Skeletal muscle cell (primary cell): ENCODE data around the gene STRBP.
"Not testable (repeated sequence)": the region's sequence is repeated elsewhere in the genome, so short reads cannot be mapped to it uniquely, and the experiment has no call there.

Experiments
- DNase-seq: peaks from one replicate; pipeline ENCODE4 v3.0.0-alpha.2; 2010; ENCODE audit warnings: low read depth
- H3K4me3 ChIP-seq: 2 replicates; pipeline ENCODE4 v1.5.1; 2011; ENCODE audit warnings: low read depth, mild to moderate bottlenecking, control low read depth, low read length, moderate library complexity

STRBP gene

GRCh38 chr9:123268465-123269259 is at the start of gene STRBP:
STRBP (minus strand) TSS chr9:123268586; CDS start chr9:123184134, 84,452 bp downstream.
- H3K4me3 ChIP-seq: peak within 1 kb of the TSS; percentile 76
- DNase-seq: peak; percentile 16

GRCh38 chr9:123316053-123316718 is 47.8 kb upstream of the STRBP start:
- no peak for DNase-seq

GRCh38 chr9:123315635-123316034 is 47.2 kb upstream of the STRBP start:
- DNase-seq: no peak
- H3K4me3 ChIP-seq: no peak overlapping the region

More at GRCh38 chr9:123316053-123316718, 47.8 kb upstream of the STRBP start:
- no peak overlapping the region for H3K4me3 ChIP-seq

GRCh38 chr9:123314617-123315016 is 46.2 kb upstream of the STRBP start:
- no peak for DNase-seq
- H3K4me3 ChIP-seq: no peak overlapping the region

GRCh38 chr9:123312306-123312877 is 44.0 kb upstream of the STRBP start:
- no peak for DNase-seq
- no peak overlapping the region for H3K4me3 ChIP-seq

- no peak for DNase-seq
- H3K4me3 ChIP-seq: no peak overlapping the region
These were observed 42.9 kb upstream of the STRBP start for GRCh38 chr9:123311250-123311752.

- DNase-seq: no peak
- no peak overlapping the region for H3K4me3 ChIP-seq
These were observed 42.3 kb upstream of the STRBP start for GRCh38 chr9:123310551-123311249.

- no peak overlapping the region for H3K4me3 ChIP-seq
- DNase-seq: no peak
These were observed 41.2 kb upstream of the STRBP start for GRCh38 chr9:123309611-123310010.

GRCh38 chr9:123305879-123306278 is 37.5 kb upstream of the STRBP start:
- DNase-seq: no peak
- no peak overlapping the region for H3K4me3 ChIP-seq

GRCh38 chr9:123304340-123304691 is 35.9 kb upstream of the STRBP start:
- no peak overlapping the region for H3K4me3 ChIP-seq
- DNase-seq: no peak

GRCh38 chr9:123302348-123303214 is 34.2 kb upstream of the STRBP start:
- DNase-seq: no peak

GRCh38 chr9:123301936-123302335 is 33.5 kb upstream of the STRBP start:
- DNase-seq, H3K4me3 ChIP-seq: not testable (repeated sequence)

More at GRCh38 chr9:123302348-123303214, 34.2 kb upstream of the STRBP start:
- H3K4me3 ChIP-seq: no peak overlapping the region

- DNase-seq: no peak
- H3K4me3 ChIP-seq: no peak overlapping the region
These were observed 32.2 kb upstream of the STRBP start for GRCh38 chr9:123300554-123300953.

- no peak overlapping the region for H3K4me3 ChIP-seq
These were observed 31.3 kb upstream of the STRBP start for GRCh38 chr9:123299558-123300126.

GRCh38 chr9:123296174-123296573 is 27.8 kb upstream of the STRBP start:
- H3K4me3 ChIP-seq: no peak overlapping the region
- no peak for DNase-seq

More at GRCh38 chr9:123299558-123300126, 31.3 kb upstream of the STRBP start:
- DNase-seq: no peak

- no peak overlapping the region for H3K4me3 ChIP-seq
- no peak for DNase-seq
These were observed 23.4 kb upstream of the STRBP start for GRCh38 chr9:123291736-123292135.

GRCh38 chr9:123290764-123291163 is 22.4 kb upstream of the STRBP start:
- DNase-seq: no peak
- no peak overlapping the region for H3K4me3 ChIP-seq

GRCh38 chr9:123287639-123288038 is 19.3 kb upstream of the STRBP start:
- DNase-seq: no peak
- H3K4me3 ChIP-seq: no peak overlapping the region
